K562 (cell line): Measurements from ENCODE around the gene KAZN. TPM values are rescaled to one million over a fixed set of nuclear protein-coding genes. Genes with fewer than 3 reads are reported as not detected.
A peak's percentile ranks its signal among the peaks of the same experiment; 100 is the strongest.

Experiments
- CSDE1 ChIP-seq, 2 experiments: fragments of 450-650 bp; IDR thresholded peaks; 2 replicates each; pipeline ENCODE4 v1.6.1; 2016; ENCODE audit warnings: mild to moderate bottlenecking in 1 of 2
- DPF2 ChIP-seq: fragments of 450-650 bp; IDR thresholded peaks from 2 replicates; pipeline ENCODE4 v1.6.1; 2016
- EHMT2 ChIP-seq: fragments of 450-650 bp; IDR thresholded peaks from 2 replicates; pipeline ENCODE4 v1.6.1; 2018; ENCODE audit warnings: antibody characterized with exemption
- KDM1A ChIP-seq, 2 experiments: fragments of 450-650 bp; IDR thresholded peaks; 2 replicates each; pipeline ENCODE4 v1.6.1; 2016; ENCODE audit warnings: mild to moderate bottlenecking in 2 of 2
- KLF6 ChIP-seq: fragments of 250-450 bp; sonication (Bioruptor Pico); IDR thresholded peaks from 2 replicates; pipeline ENCODE4 v1.4.0; 2020; ENCODE audit warnings: mild to moderate bottlenecking, moderate library complexity, borderline replicate concordance
- MBD2 ChIP-seq: sonication (generic); IDR thresholded peaks from 2 replicates; pipeline ENCODE4 v1.6.1; 2016; ENCODE audit warnings: low read depth, borderline replicate concordance
- MEF2D ChIP-seq: conservative IDR thresholded peaks from 2 replicates; pipeline ENCODE4 v1.6.1; 2016; ENCODE audit warnings: low read depth, missing genetic modification characterization, missing compliant biosample characterization
- MEIS2 ChIP-seq: fragments of 450-650 bp; IDR thresholded peaks from 2 replicates; pipeline ENCODE4 v1.6.1; 2014; ENCODE audit warnings: mild to moderate bottlenecking; ENCODE audit not compliant: partially characterized antibody
- NCOA6 ChIP-seq: fragments of 450-650 bp; IDR thresholded peaks from 2 replicates; pipeline ENCODE4 v1.6.1; 2017; ENCODE audit warnings: mild to moderate bottlenecking
- PYGO2 ChIP-seq: fragments of 450-650 bp; IDR thresholded peaks from 2 replicates; pipeline ENCODE4 v1.6.1; 2016; ENCODE audit warnings: mild to moderate bottlenecking, missing genetic modification characterization, moderate library complexity, missing compliant biosample characterization
- RAD21 ChIP-seq, 2 experiments: fragments of 250-450 bp in 1 of 2; fragments of 450-650 bp in 1 of 2; sonication (Bioruptor Pico) in 1 of 2; formaldehyde crosslinking in 1 of 2; IDR thresholded peaks in 1 of 2; conservative IDR thresholded peaks in 1 of 2; 2 replicates each; pipeline versions ENCODE4 v1.4.0 to v1.8.0; 2020 to 2022; ENCODE audit warnings: mild to moderate bottlenecking in 2 of 2, moderate library complexity in 1 of 2
- SMC3 ChIP-seq: conservative IDR thresholded peaks from 2 replicates; pipeline ENCODE4 v1.6.1; 2011; ENCODE audit warnings: low read depth, low read length, improper control_type of control experiment; ENCODE audit not compliant: insufficient read depth
- SP1 ChIP-seq: sonication (generic); formaldehyde crosslinking; IDR thresholded peaks from 2 replicates; pipeline ENCODE4 v1.8.1; 2022; ENCODE audit warnings: mild to moderate bottlenecking, missing genetic modification reagents
- THRAP3 ChIP-seq: fragments of 450-650 bp; IDR thresholded peaks from 2 replicates; pipeline ENCODE4 v1.6.1; 2016; ENCODE audit warnings: mild to moderate bottlenecking, inconsistent platforms, borderline replicate concordance
- TRIM24 ChIP-seq, 2 experiments: fragments of 450-650 bp; IDR thresholded peaks; 2 replicates each; pipeline ENCODE4 v1.6.1; 2016
- ZBTB7A ChIP-seq: IDR thresholded peaks from 2 replicates; pipeline ENCODE4 v1.6.1; 2011; ENCODE audit warnings: low read depth, mild to moderate bottlenecking, low read length, moderate library complexity, borderline replicate concordance; ENCODE audit not compliant: control insufficient read depth
- ZEB2 ChIP-seq: fragments of 450-650 bp; IDR thresholded peaks from 2 replicates; pipeline ENCODE4 v1.6.1; 2016
- ZNF263 ChIP-seq: sonication (generic); formaldehyde crosslinking; IDR thresholded peaks from 2 replicates; pipeline ENCODE4 v1.8.0; 2022; ENCODE audit warnings: mild to moderate bottlenecking, missing genetic modification reagents, borderline replicate concordance
- ZNF764 ChIP-seq: fragments of 250-450 bp; sonication (Bioruptor Pico); IDR thresholded peaks from 2 replicates; pipeline ENCODE4 v1.4.0; 2020; ENCODE audit warnings: low read depth, mild to moderate bottlenecking, moderate library complexity
- polyA plus RNA-seq, 8 experiments: library from polyadenylated mRNA; depleted of rRNA in 4 of 8; stranded (reverse) in 5 of 8; unstranded in 3 of 8; fragments of >200 nt; fragmentation: Nextera tagmentation in 2 of 8; fragmentation: Illumina TruSeq in 1 of 8; extraction: Ambion mirVana in 2 of 8; extraction: Trizol in 1 of 8; gene quantifications; 2 replicates each; pipeline versions ENCODE4 v1.2.1 to v1.2.3, GENCODE V29; 2011 to 2014; ENCODE audit warnings: inconsistent platforms in 1 of 8, missing spikeins in 1 of 8
- total RNA-seq, 7 experiments: library from RNA; depleted of rRNA in 6 of 7; stranded (reverse); fragments of >200 nt in 6 of 7; fragmentation: Illumina TruSeq in 2 of 7; extraction: Trizol in 2 of 7; gene quantifications; 2 replicates each; pipeline versions ENCODE4 v1.2.1 to v1.2.3, GENCODE V29; 2011 to 2021; ENCODE audit warnings: low replicate concordance in 1 of 7
- TF ChIP-seq, protein P1 (sequence below), 2 experiments: IDR thresholded peaks; 2 replicates each; pipeline ENCODE4 v1.6.1; 2011; ENCODE audit warnings: borderline replicate concordance in 1 of 2, control low read depth in 1 of 2, low read depth in 1 of 2, low read length in 1 of 2, mild to moderate bottlenecking in 1 of 2, mixed read lengths in 1 of 2, moderate library complexity in 1 of 2; ENCODE audit not compliant: insufficient read depth in 1 of 2, insufficient read length in 1 of 2, poor library complexity in 1 of 2, severe bottlenecking in 1 of 2; ENCODE audit errors: extremely low read depth in 1 of 2
- TF ChIP-seq, protein P2 (sequence below): fragments of 450-650 bp; formaldehyde crosslinking; IDR thresholded peaks from 2 replicates; pipeline ENCODE4 v1.4.0; 2020; ENCODE audit warnings: mild to moderate bottlenecking, moderate library complexity
- TF ChIP-seq, protein P3 (sequence below): fragments of 250-450 bp; sonication (Bioruptor Pico); IDR thresholded peaks from 2 replicates; pipeline ENCODE4 v1.8.0; 2022; ENCODE audit warnings: moderate library complexity, mild to moderate bottlenecking, inconsistent platforms
- TF ChIP-seq, protein P4 (sequence below): fragments of 200-800 bp; sonication (Bioruptor generic); IDR thresholded peaks from 2 replicates; pipeline ENCODE4 v1.6.1; 2017; ENCODE audit warnings: missing genetic modification characterization, missing compliant biosample characterization

Gene KAZN
- total and polyA plus RNA-seq, 9 of the 15 experiments (the other 6 are each of a cell fraction or from before 2014, with no cell fraction given) = 2.1 to 21.6 (median 5.4) TPM

DNA sequence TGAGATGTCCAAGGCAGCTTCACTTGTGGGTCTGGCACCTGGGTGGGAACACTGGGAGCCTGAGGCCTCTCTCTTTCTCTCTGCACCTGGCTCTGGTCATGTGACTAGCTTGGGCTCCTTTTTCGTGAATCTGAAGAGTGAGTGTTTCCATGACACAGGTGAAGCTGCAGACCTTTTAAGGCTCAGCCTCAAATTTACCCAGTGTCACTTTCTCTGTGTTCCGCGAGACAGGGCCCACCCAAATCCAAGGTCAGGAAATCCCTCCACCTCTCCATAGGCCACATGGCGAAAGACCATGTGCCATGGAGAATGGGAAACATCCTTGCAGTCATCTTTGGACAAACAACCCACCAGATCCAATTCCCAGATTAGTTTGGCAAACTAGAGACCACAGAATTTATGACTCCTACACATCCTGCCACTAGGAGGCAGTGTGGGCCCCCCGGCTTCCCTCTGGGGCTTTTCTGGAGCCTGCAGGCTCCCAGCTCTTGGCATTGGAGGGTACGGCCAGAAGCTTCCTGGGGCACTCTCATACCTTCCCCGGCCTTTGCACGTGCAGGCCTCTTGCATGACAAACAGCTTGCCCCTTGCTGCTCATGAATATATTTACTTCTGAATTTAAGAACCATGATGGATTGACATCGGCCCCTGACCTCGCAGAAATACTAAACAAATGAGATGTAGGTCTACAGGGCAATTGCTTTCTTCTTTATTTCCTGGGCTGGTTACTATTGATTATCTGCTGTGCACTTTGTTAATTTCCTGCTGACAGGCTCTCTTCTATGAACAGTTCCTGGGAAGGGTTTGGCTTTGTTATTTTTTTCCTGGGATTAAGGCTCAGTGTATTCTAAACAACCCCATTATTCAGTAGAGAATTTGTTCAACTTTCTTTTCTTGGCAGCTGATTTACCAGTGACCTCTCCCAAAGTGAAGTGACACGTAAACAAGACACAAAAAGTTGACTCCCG is 180.7 kb downstream of the KAZN start (continued):
- TF ChIP-seq ZEB2 = peak; percentile 47
- TF ChIP-seq TRIM24 (IDR thresholded peaks at IDR 0.05) = no peak
- no peak for TF ChIP-seq THRAP3
- TF ChIP-seq MBD2 = no peak
- peak; percentile 31; the same call in 1 of the 2 replicates for TF ChIP-seq SP1 (CRISPR knock-in tag)
- no peak; the same call in 1 of the 2 replicates for TF ChIP-seq MEF2D (tag)
- TF ChIP-seq, protein P1, sequence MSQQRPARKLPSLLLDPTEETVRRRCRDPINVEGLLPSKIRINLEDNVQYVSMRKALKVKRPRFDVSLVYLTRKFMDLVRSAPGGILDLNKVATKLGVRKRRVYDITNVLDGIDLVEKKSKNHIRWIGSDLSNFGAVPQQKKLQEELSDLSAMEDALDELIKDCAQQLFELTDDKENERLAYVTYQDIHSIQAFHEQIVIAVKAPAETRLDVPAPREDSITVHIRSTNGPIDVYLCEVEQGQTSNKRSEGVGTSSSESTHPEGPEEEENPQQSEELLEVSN (IDR thresholded peaks at IDR 0.05; ENCODE audit: borderline replicate concordance in 1 of 2, extremely low read depth in 1 of 2, insufficient read depth in 1 of 2, insufficient read length in 1 of 2, low read depth in 1 of 2, low read length in 1 of 2, poor library complexity in 1 of 2, severe bottlenecking in 1 of 2) = peak in 1 of 2 experiments; percentile 28
- TF ChIP-seq ZBTB7A = peak; percentile 17; the same call in 1 of the 2 replicates
- no peak for TF ChIP-seq KDM1A (IDR thresholded peaks at IDR 0.05)
- no peak for TF ChIP-seq CSDE1 (IDR thresholded peaks at IDR 0.05)
- TF ChIP-seq, protein P2, sequence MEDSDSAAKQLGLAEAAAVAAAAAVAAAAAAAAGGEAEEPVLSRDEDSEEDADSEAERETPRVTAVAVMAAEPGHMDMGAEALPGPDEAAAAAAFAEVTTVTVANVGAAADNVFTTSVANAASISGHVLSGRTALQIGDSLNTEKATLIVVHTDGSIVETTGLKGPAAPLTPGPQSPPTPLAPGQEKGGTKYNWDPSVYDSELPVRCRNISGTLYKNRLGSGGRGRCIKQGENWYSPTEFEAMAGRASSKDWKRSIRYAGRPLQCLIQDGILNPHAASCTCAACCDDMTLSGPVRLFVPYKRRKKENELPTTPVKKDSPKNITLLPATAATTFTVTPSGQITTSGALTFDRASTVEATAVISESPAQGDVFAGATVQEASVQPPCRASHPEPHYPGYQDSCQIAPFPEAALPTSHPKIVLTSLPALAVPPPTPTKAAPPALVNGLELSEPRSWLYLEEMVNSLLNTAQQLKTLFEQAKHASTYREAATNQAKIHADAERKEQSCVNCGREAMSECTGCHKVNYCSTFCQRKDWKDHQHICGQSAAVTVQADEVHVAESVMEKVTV (CRISPR knock-in tag) = peak; percentile 76; the same call in 1 of the 2 replicates
- TF ChIP-seq KLF6 (CRISPR knock-in tag) = peak; percentile 76; the same call in 1 of the 2 replicates
- TF ChIP-seq EHMT2 = peak; percentile 36; the same call in 1 of the 2 replicates
- TF ChIP-seq, protein P3, sequence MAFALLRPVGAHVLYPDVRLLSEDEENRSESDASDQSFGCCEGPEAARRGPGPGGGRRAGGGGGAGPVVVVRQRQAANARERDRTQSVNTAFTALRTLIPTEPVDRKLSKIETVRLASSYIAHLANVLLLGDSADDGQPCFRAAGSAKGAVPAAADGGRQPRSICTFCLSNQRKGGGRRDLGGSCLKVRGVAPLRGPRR (CRISPR knock-in tag) = no peak
- TF ChIP-seq DPF2 = peak; percentile 75
- peak; percentile 37; the same call in 1 of the 2 replicates for TF ChIP-seq ZNF263 (CRISPR knock-in tag)
- TF ChIP-seq, protein P4, sequence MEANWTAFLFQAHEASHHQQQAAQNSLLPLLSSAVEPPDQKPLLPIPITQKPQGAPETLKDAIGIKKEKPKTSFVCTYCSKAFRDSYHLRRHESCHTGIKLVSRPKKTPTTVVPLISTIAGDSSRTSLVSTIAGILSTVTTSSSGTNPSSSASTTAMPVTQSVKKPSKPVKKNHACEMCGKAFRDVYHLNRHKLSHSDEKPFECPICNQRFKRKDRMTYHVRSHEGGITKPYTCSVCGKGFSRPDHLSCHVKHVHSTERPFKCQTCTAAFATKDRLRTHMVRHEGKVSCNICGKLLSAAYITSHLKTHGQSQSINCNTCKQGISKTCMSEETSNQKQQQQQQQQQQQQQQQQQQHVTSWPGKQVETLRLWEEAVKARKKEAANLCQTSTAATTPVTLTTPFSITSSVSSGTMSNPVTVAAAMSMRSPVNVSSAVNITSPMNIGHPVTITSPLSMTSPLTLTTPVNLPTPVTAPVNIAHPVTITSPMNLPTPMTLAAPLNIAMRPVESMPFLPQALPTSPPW = 0 out of 2 replicates have a peak, but pooled peaks have one; percentile 9
- peak; percentile 64 for TF ChIP-seq MEIS2
- 0 out of 2 replicates have a peak, but pooled peaks have one; percentile 40 for TF ChIP-seq PYGO2
- no peak for TF ChIP-seq NCOA6
- peak; percentile 40 for TF ChIP-seq SMC3
- peak; percentile 64 to 84 for TF ChIP-seq RAD21 (CRISPR knock-in tag; conservative IDR thresholded peaks at IDR 0.05 in 1 of 2, IDR thresholded peaks at IDR 0.05 in 1 of 2)
- TF ChIP-seq ZNF764 (CRISPR knock-in tag) = peak; percentile 78; the same call in 1 of the 2 replicates
